Gastrocnemius medialis (tissue), 4 donors: ENCODE measurements around the gene FLG. TPM values are rescaled to one million over a fixed set of nuclear protein-coding genes. Genes with fewer than 3 reads are reported as not detected.

ENCODE experiments used
- ATAC-seq, 2 donors: fragments of 150-250 bp; one replicate each; pipeline ENCODE4 v1.9.1; 2016
- DNase-seq, 2 donors: peaks; one replicate each; pipeline ENCODE4 v3.0.0-alpha.2; 2019
- H3K27ac ChIP-seq, 4 donors: fragments of 200-600 bp; sonication (generic); 1 replicate in 1 of 4; 2 replicates in 3 of 4; pipeline ENCODE4 v1.5.1; 2016 to 2018; ENCODE audit warnings: mild to moderate bottlenecking in 2 of 4, moderate library complexity in 1 of 4
- H3K27me3 ChIP-seq, 3 donors: fragments of 200-600 bp; sonication (generic) in 2 of 3; 1 replicate in 1 of 3; 2 replicates in 2 of 3; pipeline versions ENCODE4 v1.5.1 to v1.6.0; 2016 to 2019; ENCODE audit warnings: mild to moderate bottlenecking in 1 of 3, moderate library complexity in 1 of 3
- H3K36me3 ChIP-seq, 2 donors: fragments of 200-600 bp; sonication (generic) in 1 of 2; one replicate each; pipeline ENCODE4 v1.5.1; 2017 to 2018
- H3K4me1 ChIP-seq, 2 donors: fragments of 200-600 bp; sonication (generic) in 1 of 2; one replicate each; pipeline ENCODE4 v1.5.1; 2016 to 2017; ENCODE audit warnings: mild to moderate bottlenecking in 2 of 2
- H3K4me3 ChIP-seq, 4 donors: fragments of 200-600 bp; sonication (generic) in 3 of 4; 1 replicate in 1 of 4; 2 replicates in 3 of 4; pipeline ENCODE4 v1.5.1; 2016 to 2019; ENCODE audit warnings: mild to moderate bottlenecking in 2 of 4
- H3K9me3 ChIP-seq, 3 donors: fragments of 200-600 bp; sonication (generic) in 2 of 3; 1 replicate in 1 of 3; 2 replicates in 2 of 3; pipeline ENCODE4 v1.5.1; 2016 to 2019
- CTCF ChIP-seq, 5 experiments: fragments of 450-650 bp in 3 of 5; fragments of 200-600 bp in 2 of 5; sonication (generic) in 2 of 5; IDR thresholded peaks in 4 of 5; conservative IDR thresholded peaks in 1 of 5; 1 replicate in 4 of 5; 2 replicates in 1 of 5; pipeline ENCODE4 v1.5.1; 2016 to 2019; ENCODE audit warnings: antibody characterized with exemption in 5 of 5, mild to moderate bottlenecking in 3 of 5, moderate library complexity in 3 of 5
- POLR2A ChIP-seq, 2 donors: fragments of 450-650 bp; IDR thresholded peaks; one replicate each; pipeline ENCODE4 v1.6.1; 2017; ENCODE audit warnings: antibody characterized with exemption in 2 of 2, mild to moderate bottlenecking in 2 of 2, moderate library complexity in 2 of 2
- in situ Hi-C, 4 donors: fragments of 200-750 bp; cut with MboI; loops; one replicate each; pipeline versions ENCODE4 v1.15.0 to v1.8.0; 2017; ENCODE audit warnings: low sequenced_read_pairs in 4 of 4
- intact Hi-C: fragments of 100-400 bp; cut with DNase I; formaldehyde crosslinking; loops from one replicate; pipeline ENCODE4 v1.15.1; 2023; ENCODE audit warnings: low total_unique reads
- total RNA-seq, 4 donors: library from RNA; depleted of rRNA; stranded (reverse); fragments of >200 nt; gene quantifications; one replicate each; pipeline versions ENCODE4 v1.1.0 to v1.2.3, GENCODE V29; 2016

FLG gene
- total RNA-seq, 4 donors from 2014 or later = not detected

GRCh38 chr1:152356736-152357135 is 31.7 kb upstream of the FLG start:
- Histone ChIP-seq H3K9me3 (no peaks in the 10 kb centered on the region), H3K27ac (no peak overlapping the region), H3K4me3 (no peak overlapping the region), H3K27me3 (no peaks in the 10 kb centered on the region), H3K36me3 (no peaks in the 10 kb centered on the region), H3K4me1 (no peaks in the 10 kb centered on the region)
- no peak for DNase-seq
- no peak for ATAC-seq
- in situ Hi-C loops = no loop called here
- TF ChIP-seq CTCF (IDR thresholded peaks at IDR 0.05 in 4 of 5, conservative IDR thresholded peaks at IDR 0.05 in 1 of 5) (no peak), POLR2A (IDR thresholded peaks at IDR 0.05) (no peak)
- intact Hi-C loops = no loop called here

- DNase-seq (no peak), ATAC-seq (no peak)
- no peaks in the 10 kb centered on the region for H3K9me3 ChIP-seq
- no peaks in the 10 kb centered on the region for H3K36me3 ChIP-seq
- TF ChIP-seq POLR2A (IDR thresholded peaks at IDR 0.05) = no peak
- no peak overlapping the region for H3K27ac ChIP-seq
- H3K4me3 ChIP-seq = no peak overlapping the region
- H3K4me1 ChIP-seq = no peaks in the 10 kb centered on the region
- no peaks in the 10 kb centered on the region for H3K27me3 ChIP-seq
- intact Hi-C loops = loop anchor here (10.0 kb wide), 1 partner anchor 295 kb away; no protein-coding TSS in a partner anchor
- in situ Hi-C loops = no loop called here
These were observed 24.6 kb upstream of the FLG start for GRCh38 chr1:152349611-152350010.

- H3K27me3 ChIP-seq = no peaks in the 10 kb centered on the region
- no peak overlapping the region for H3K4me3 ChIP-seq
- in situ Hi-C loops (no loop called here), intact Hi-C loops (loop anchor here (10.0 kb wide), 1 partner anchor 294 kb away; no protein-coding TSS in a partner anchor)
- TF ChIP-seq POLR2A (IDR thresholded peaks at IDR 0.05) (no peak), CTCF (IDR thresholded peaks at IDR 0.05 in 4 of 5, conservative IDR thresholded peaks at IDR 0.05 in 1 of 5) (no peak)
- no peak overlapping the region for H3K27ac ChIP-seq
- DNase-seq (no peak), ATAC-seq (no peak)
- H3K9me3 ChIP-seq = no peaks in the 10 kb centered on the region
- no peaks in the 10 kb centered on the region for H3K4me1 ChIP-seq
- no peaks in the 10 kb centered on the region for H3K36me3 ChIP-seq
These were observed 23.4 kb upstream of the FLG start for GRCh38 chr1:152348447-152348846.

- TF ChIP-seq POLR2A (IDR thresholded peaks at IDR 0.05) (no peak), CTCF (IDR thresholded peaks at IDR 0.05 in 4 of 5, conservative IDR thresholded peaks at IDR 0.05 in 1 of 5) (peak in 4 of 5 experiments; percentile 10 to 54 (median 46))
- Histone ChIP-seq H3K9me3 (no peaks in the 10 kb centered on the region), H3K27me3 (no peaks in the 10 kb centered on the region), H3K4me3 (no peak overlapping the region), H3K4me1 (no peaks in the 10 kb centered on the region), H3K36me3 (no peaks in the 10 kb centered on the region), H3K27ac (no peak overlapping the region)
- in situ Hi-C loops (no loop called here), intact Hi-C loops (loop anchor here (10.0 kb wide), 1 partner anchor 292 kb away; no protein-coding TSS in a partner anchor)
- DNase-seq = no peak
- no peak for ATAC-seq
These were observed 22.2 kb upstream of the FLG start for GRCh38 chr1:152347116-152347728.

GRCh38 chr1:152344438-152344837 is 19.4 kb upstream of the FLG start:
- Histone ChIP-seq H3K27ac (no peak overlapping the region), H3K9me3 (no peaks in the 10 kb centered on the region), H3K27me3 (no peaks in the 10 kb centered on the region), H3K36me3 (no peaks in the 10 kb centered on the region), H3K4me1 (no peaks in the 10 kb centered on the region), H3K4me3 (no peak overlapping the region)
- in situ Hi-C loops (no loop called here), intact Hi-C loops (loop anchor here (10.0 kb wide), 1 partner anchor 290 kb away; no protein-coding TSS in a partner anchor)
- ATAC-seq = no peak
- TF ChIP-seq POLR2A (IDR thresholded peaks at IDR 0.05) (no peak), CTCF (IDR thresholded peaks at IDR 0.05 in 4 of 5, conservative IDR thresholded peaks at IDR 0.05 in 1 of 5) (no peak)
- no peak for DNase-seq
